ENCODE measurements around the gene RREB1.

The RREB1 gene

GRCh38 chr6:7198833-7199800 is 91.4 kb downstream of the RREB1 start:
- Histone ChIP-seq H3K36me3 (ENCODE audit: low read length) (no peaks in the 10 kb centered on the region), H3F3A (ENCODE audit: insufficient read depth) (no peaks in the 10 kb centered on the region), H3K27me3 (ENCODE audit: low read length) (no peaks in the 10 kb centered on the region), H3K9ac (ENCODE audit: low read length) (no peak overlapping the region), H2AFZ (ENCODE audit: low read depth, low read length, severe bottlenecking) (no peak overlapping the region), H3K9me2 (replicated peaks; ENCODE audit: insufficient read depth, low read length) (no peaks in the 10 kb centered on the region), H3K9me3 (ENCODE audit: insufficient read depth, low read length) (no peaks in the 10 kb centered on the region), H3K4me2 (ENCODE audit: low read depth, low read length, poor library complexity, severe bottlenecking) (no peak overlapping the region), H3K79me2 (ENCODE audit: insufficient read depth, low read length) (no peaks in the 10 kb centered on the region), H3K4me3 (ENCODE audit: insufficient read depth, low read length, poor library complexity, severe bottlenecking) (no peak overlapping the region), H4K20me1 (ENCODE audit: low read depth, low read length) (no peaks in the 10 kb centered on the region), H3K27ac (ENCODE audit: low read depth, low read length) (no peak overlapping the region)
- no peak for TF ChIP-seq EZH2phosphoT487 (conservative IDR thresholded peaks at IDR 0.05; ENCODE audit: low read length)
- no peak for TF ChIP-seq CTCF (IDR thresholded peaks at IDR 0.05; ENCODE audit: insufficient read depth, low read length, poor library complexity, severe bottlenecking)

GRCh38 chr6:7200598-7201443 is 93.1 kb downstream of the RREB1 start:
- Histone ChIP-seq H3K4me2 (ENCODE audit: low read depth, low read length, poor library complexity, severe bottlenecking) (no peak overlapping the region), H3K9ac (ENCODE audit: low read length) (no peak overlapping the region), H3K27ac (ENCODE audit: low read depth, low read length) (no peak overlapping the region), H3K79me2 (ENCODE audit: insufficient read depth, low read length) (no peaks in the 10 kb centered on the region), H3K27me3 (ENCODE audit: low read length) (no peaks in the 10 kb centered on the region), H3K36me3 (ENCODE audit: low read length) (no peaks in the 10 kb centered on the region), H4K20me1 (ENCODE audit: low read depth, low read length) (no peaks in the 10 kb centered on the region), H3K4me3 (ENCODE audit: insufficient read depth, low read length, poor library complexity, severe bottlenecking) (no peak overlapping the region), H3K9me2 (replicated peaks; ENCODE audit: insufficient read depth, low read length) (no peaks in the 10 kb centered on the region), H2AFZ (ENCODE audit: low read depth, low read length, severe bottlenecking) (no peak overlapping the region), H3F3A (ENCODE audit: insufficient read depth) (no peaks in the 10 kb centered on the region), H3K9me3 (ENCODE audit: insufficient read depth, low read length) (no peaks in the 10 kb centered on the region)
- TF ChIP-seq CTCF (IDR thresholded peaks at IDR 0.05; ENCODE audit: insufficient read depth, low read length, poor library complexity, severe bottlenecking), result no peak
- TF ChIP-seq EZH2phosphoT487 (conservative IDR thresholded peaks at IDR 0.05; ENCODE audit: low read length), result no peak

DNA sequence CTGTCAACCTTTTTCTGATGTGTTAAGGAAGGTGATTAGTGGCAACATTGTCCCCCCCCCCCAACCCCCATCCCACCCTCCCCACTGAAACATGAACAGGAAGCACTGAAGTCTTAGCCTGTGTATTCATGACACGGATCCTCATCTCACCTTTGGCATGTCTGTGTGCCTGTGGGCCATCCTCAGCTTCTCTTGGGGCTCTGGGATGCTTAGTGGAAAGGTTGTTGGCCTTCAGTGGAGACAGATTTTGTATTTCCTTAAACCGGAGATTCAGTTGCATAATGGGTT is 93.6 kb downstream of the RREB1 start:
- Histone ChIP-seq H3K27me3 (ENCODE audit: low read length) (no peaks in the 10 kb centered on the region), H3K79me2 (ENCODE audit: insufficient read depth, low read length) (no peaks in the 10 kb centered on the region), H3F3A (ENCODE audit: insufficient read depth) (no peaks in the 10 kb centered on the region), H3K9ac (ENCODE audit: low read length) (no peak overlapping the region), H3K9me3 (ENCODE audit: insufficient read depth, low read length) (no peaks in the 10 kb centered on the region), H2AFZ (ENCODE audit: low read depth, low read length, severe bottlenecking) (no peak overlapping the region), H3K27ac (ENCODE audit: low read depth, low read length) (no peak overlapping the region), H3K4me2 (ENCODE audit: low read depth, low read length, poor library complexity, severe bottlenecking) (no peak overlapping the region), H3K36me3 (ENCODE audit: low read length) (no peaks in the 10 kb centered on the region), H4K20me1 (ENCODE audit: low read depth, low read length) (no peaks in the 10 kb centered on the region), H3K9me2 (replicated peaks; ENCODE audit: insufficient read depth, low read length) (no peaks in the 10 kb centered on the region), H3K4me3 (ENCODE audit: insufficient read depth, low read length, poor library complexity, severe bottlenecking) (no peak overlapping the region)
- TF ChIP-seq EZH2phosphoT487 (conservative IDR thresholded peaks at IDR 0.05; ENCODE audit: low read length) (no peak), CTCF (IDR thresholded peaks at IDR 0.05; ENCODE audit: insufficient read depth, low read length, poor library complexity, severe bottlenecking) (no peak)
